IPS-20b (cell line): ENCODE data around the gene MBD4.

Experiments used
- H3K27ac ChIP-seq: one replicate; pipeline ENCODE4 v1.5.1; 2013; ENCODE audit warnings: low read length
- H3K27me3 ChIP-seq: 2 replicates; pipeline ENCODE4 v1.6.1; 2013; ENCODE audit warnings: mild to moderate bottlenecking, low read length, inconsistent platforms; ENCODE audit not compliant: insufficient read depth
- H3K36me3 ChIP-seq: 2 replicates; pipeline ENCODE4 v1.6.1; 2013; ENCODE audit warnings: low read depth, mild to moderate bottlenecking, inconsistent platforms, low read length, moderate library complexity; ENCODE audit not compliant: insufficient read depth
- H3K4me1 ChIP-seq: 2 replicates; pipeline ENCODE4 v1.6.1; 2013; ENCODE audit warnings: mild to moderate bottlenecking, control low read depth, inconsistent platforms, low read length, moderate library complexity; ENCODE audit not compliant: insufficient read depth
- H3K4me3 ChIP-seq: 2 replicates; pipeline ENCODE4 v1.5.1; 2013; ENCODE audit warnings: mild to moderate bottlenecking, low read length, inconsistent platforms
- H3K9ac ChIP-seq: 2 replicates; pipeline ENCODE4 v1.6.1; 2013; ENCODE audit warnings: low read depth, mild to moderate bottlenecking, inconsistent platforms, low read length, moderate library complexity
- H3K9me3 ChIP-seq: 2 replicates; pipeline ENCODE4 v1.6.1; 2013; ENCODE audit warnings: mild to moderate bottlenecking, low read depth, low read length, inconsistent platforms; ENCODE audit not compliant: insufficient read depth

Gene MBD4

DNA sequence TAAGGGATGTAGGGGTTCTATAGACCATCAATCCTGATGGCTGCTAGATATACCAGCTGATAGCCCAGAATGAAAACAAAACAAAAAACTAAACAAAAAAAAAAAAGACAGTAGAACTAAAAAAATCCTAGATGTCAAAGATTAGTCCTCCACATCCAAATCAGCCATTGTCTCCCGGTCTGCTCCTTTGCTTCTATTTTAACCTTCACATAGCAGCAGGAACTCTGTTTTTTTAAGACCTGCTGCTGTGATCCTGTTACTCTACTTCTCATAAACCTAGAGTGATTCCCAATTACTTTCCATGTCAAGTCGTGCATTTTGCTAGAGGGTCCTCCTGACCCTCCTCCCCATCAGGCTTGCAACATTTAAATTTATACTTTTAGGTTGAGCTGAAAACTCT is 2.7 kb upstream of the MBD4 start:
- peak overlapping the region; percentile 15; the same call in 1 of the 2 replicates for H3K9ac ChIP-seq
- no peaks in the 10 kb centered on the region for H3K9me3 ChIP-seq
- H3K36me3 ChIP-seq, result peaks cover 7% of the 10 kb centered on the region
- H3K4me1 ChIP-seq, result peaks cover 34% of the 10 kb centered on the region
- no peaks in the 10 kb centered on the region for H3K27me3 ChIP-seq
- H3K4me3 ChIP-seq, result no peak overlapping the region
- no peak overlapping the region for H3K27ac ChIP-seq

DNA sequence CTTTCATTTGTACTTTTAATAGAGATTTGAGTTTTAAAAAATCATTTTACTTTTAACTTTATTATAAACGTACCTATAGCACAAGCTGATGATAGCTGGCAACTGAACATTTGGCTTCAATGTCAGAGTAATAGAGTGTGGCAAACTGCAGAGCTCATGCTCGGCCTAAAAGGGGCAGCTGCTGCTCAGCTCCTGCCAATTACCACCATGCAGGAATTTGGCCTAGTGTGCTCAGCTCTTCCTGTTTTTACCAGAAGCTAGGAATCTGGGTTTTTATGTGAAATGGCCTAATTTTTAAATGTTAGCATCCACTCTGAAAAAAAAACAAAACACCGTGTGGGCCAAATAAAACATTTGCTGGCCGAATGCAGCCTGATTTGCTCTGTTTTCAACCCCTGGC is 2.0 kb upstream of the MBD4 start:
- Histone ChIP-seq H3K9me3 (no peaks in the 10 kb centered on the region), H3K27me3 (no peaks in the 10 kb centered on the region), H3K36me3 (peaks cover 14% of the 10 kb centered on the region), H3K4me1 (peaks cover 30% of the 10 kb centered on the region), H3K9ac (no peak overlapping the region), H3K27ac (no peak overlapping the region), H3K4me3 (0 out of 2 replicates have a peak overlapping the region, but pooled peaks have one; percentile 97)

DNA sequence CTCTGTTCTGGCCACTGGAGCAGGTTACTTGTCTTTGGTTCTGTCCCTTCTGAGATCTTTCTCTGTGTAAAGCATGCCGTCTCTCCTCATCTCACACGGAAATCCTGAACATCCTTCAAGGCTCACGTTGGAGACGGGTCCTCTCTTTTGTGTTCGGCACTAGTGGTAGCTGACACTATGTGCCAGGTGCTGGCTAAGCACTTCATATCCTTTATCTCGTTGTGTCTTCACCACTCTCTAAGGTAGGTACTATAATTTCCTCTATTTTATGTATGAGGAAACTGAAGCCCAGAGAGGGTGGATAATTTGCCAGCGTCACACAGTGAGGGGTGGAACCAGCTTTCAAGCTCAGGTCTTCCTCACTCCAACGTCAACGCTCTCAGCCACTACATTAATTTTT is 1.5 kb upstream of the MBD4 start:
- peak overlapping the region; percentile 88; the same call in 1 of the 2 replicates for H3K9ac ChIP-seq
- H3K4me1 ChIP-seq, result peaks cover 28% of the 10 kb centered on the region
- H3K4me3 ChIP-seq, result peak overlapping the region; percentile 97
- H3K9me3 ChIP-seq, result no peaks in the 10 kb centered on the region
- H3K27ac ChIP-seq, result no peak overlapping the region
- H3K36me3 ChIP-seq, result peaks cover 19% of the 10 kb centered on the region
- H3K27me3 ChIP-seq, result no peaks in the 10 kb centered on the region

DNA sequence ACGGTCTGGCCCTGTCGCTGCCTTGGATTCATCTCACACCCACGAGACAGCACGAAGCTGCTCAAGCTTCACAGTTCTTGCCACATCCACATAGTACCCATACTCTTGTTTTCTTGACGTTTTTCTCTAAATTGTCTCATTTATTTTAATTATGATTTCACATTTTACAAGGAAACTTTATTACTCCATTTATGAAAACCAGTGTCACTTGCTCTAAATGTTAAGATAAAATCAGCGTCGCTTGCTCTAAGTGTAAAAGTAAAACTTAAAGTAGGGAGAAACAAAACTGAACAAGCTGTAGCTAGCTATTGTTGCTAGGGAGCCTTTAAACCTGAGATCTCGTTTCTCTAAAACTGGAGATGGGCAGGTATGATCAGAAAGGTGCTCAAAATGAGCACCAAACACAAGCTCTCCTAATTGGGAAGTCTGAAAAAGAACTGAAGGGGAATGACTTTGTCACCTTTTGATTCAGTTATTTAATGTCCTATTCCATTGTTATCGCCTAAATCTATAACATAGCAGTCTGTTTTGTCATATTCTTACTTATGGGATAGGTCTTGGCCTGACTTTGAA is 956 bp upstream of the MBD4 start:
- Histone ChIP-seq H3K27ac (peak overlapping the region; percentile 79), H3K9ac (peak overlapping the region; percentile 88; the same call in 1 of the 2 replicates), H3K4me1 (peaks cover 28% of the 10 kb centered on the region)

DNA sequence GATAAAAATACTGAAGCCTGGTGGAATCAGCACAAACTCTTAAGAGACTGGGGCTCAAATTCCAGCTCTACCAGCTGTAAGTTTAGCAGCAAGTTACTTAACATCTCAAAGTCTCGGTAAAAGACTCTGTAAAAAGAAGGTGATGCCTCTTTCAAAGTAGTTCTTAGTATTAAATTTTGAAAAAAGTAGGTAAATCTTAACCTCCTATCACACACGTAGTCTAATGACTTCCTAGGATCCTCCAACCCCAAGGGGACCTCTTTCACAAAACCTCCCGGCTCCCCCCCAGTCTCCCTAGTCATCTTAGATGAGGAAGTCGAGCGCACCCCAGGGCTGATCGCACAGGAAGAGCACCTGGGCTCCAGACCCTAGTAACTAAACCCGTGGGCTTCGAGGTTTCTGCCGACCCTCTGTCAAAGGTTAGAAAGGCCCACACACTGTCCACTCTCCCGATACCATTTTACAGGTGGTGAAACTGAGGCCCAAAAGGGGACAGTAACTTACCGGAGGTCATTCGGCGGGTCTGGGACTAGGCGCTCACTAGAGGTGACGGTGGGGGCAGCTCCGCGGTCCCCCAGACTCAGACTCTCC is 427 bp downstream of the MBD4 start:
- Histone ChIP-seq H3K27ac (peak overlapping the region; percentile 52), H3K4me1 (peaks cover 28% of the 10 kb centered on the region)

More for the DNA sequence above, 956 bp upstream of the MBD4 start:
- Histone ChIP-seq H3K36me3 (peaks cover 24% of the 10 kb centered on the region), H3K4me3 (peak overlapping the region; percentile 97), H3K9me3 (no peaks in the 10 kb centered on the region), H3K27me3 (no peaks in the 10 kb centered on the region)

DNA sequence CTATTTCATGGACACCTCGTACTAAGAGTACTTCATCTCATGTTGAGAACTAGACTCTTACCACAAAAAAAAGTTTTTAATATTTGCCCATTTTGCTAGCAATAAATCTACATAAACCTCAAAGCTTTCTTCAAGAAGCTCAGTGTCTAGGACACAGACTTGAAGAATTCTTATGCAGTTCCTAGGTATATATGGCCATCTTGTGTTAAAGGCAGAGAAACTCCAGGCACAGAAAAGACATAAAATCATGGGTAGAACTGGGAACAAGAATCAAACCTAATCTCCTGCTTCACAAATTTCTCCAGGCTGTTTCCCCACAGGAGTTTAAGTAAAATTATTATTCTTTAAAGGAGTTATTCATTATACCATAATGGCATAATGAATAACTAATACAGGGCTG is 4.4 kb downstream of the MBD4 start:
- H3K4me1 ChIP-seq, result peaks cover 7% of the 10 kb centered on the region
- H3K36me3 ChIP-seq, result peaks cover 73% of the 10 kb centered on the region
- H3K4me3 ChIP-seq, result no peak overlapping the region

More for the DNA sequence above, 427 bp downstream of the MBD4 start:
- Histone ChIP-seq H3K27me3 (no peaks in the 10 kb centered on the region), H3K36me3 (peaks cover 38% of the 10 kb centered on the region), H3K9me3 (no peaks in the 10 kb centered on the region), H3K4me3 (peak overlapping the region; percentile 97), H3K9ac (peak overlapping the region; percentile 93)

DNA sequence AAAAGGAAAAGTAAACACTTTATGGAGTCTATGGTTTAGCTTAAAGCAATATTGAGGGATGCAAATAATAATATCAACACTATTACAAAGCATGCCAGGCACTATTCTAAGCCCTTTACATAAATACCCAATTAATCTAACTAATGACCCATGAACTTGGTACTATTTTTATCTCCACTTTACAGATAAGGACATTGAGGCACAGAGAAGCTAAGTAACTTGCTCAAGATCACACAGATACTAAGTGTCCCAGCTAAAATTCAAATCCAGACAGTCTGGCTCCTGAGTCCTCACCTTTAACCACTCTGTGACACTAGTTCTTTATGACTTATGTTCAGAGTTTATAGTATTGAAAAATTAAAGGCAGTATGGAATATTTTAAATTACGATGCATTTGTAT is 5.6 kb downstream of the MBD4 start:
- Histone ChIP-seq H3K4me1 (peaks cover 17% of the 10 kb centered on the region), H3K27me3 (no peaks in the 10 kb centered on the region), H3K4me3 (no peak overlapping the region), H3K9ac (no peak overlapping the region), H3K36me3 (peaks cover 73% of the 10 kb centered on the region), H3K9me3 (no peaks in the 10 kb centered on the region), H3K27ac (no peak overlapping the region)

More for the DNA sequence above, 4.4 kb downstream of the MBD4 start:
- H3K27me3 ChIP-seq, result no peaks in the 10 kb centered on the region
- no peak overlapping the region for H3K9ac ChIP-seq
- H3K27ac ChIP-seq, result no peak overlapping the region
- no peaks in the 10 kb centered on the region for H3K9me3 ChIP-seq

DNA sequence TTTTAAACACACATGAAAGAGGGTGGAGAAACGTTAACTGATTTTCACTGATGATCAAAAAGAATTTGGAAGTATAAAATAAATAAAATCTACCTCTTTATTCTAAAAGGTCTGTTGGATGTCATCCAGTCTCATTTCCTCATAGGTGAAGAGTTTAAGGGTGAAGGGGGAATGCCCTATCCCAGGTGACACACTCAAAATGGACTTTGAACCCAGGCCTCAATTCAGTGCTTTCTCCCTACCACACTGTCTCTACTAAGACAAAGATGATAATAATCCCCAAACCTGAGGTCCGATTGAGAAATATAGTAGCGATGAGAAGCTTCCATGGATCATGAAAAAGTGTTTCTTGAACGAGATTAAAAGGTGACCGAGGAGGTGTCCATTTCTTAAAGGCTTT is 6.2 kb downstream of the MBD4 start:
- Histone ChIP-seq H3K9me3 (no peaks in the 10 kb centered on the region), H3K27me3 (no peaks in the 10 kb centered on the region), H3K36me3 (peaks cover 73% of the 10 kb centered on the region), H3K4me1 (peaks cover 17% of the 10 kb centered on the region), H3K9ac (no peak overlapping the region), H3K4me3 (no peak overlapping the region), H3K27ac (no peak overlapping the region)

DNA sequence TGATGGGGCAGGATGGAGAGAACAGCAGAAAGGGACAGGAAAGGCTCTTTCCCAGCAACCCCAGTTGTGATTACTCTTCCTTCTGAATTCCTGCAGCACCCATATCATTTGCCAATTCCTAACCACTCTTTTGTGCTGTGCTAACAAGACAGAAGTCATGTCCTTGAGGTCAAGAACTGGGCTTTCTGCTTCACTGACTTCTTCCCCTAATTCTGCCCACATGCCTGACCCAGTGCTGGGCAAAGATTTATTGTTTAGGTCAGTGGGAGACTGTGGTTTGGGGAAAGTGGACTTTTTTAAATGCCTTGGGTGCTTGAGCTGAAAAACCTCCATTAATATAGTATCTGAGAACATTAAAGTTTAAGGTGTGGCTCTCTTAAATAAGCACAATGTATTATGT is 7.1 kb downstream of the MBD4 start:
- peaks cover 68% of the 10 kb centered on the region for H3K36me3 ChIP-seq
- no peaks in the 10 kb centered on the region for H3K9me3 ChIP-seq
- no peak overlapping the region for H3K27ac ChIP-seq
- H3K27me3 ChIP-seq, result peaks cover 7% of the 10 kb centered on the region
- H3K4me1 ChIP-seq, result peaks cover 15% of the 10 kb centered on the region
- no peak overlapping the region for H3K4me3 ChIP-seq
- no peak overlapping the region for H3K9ac ChIP-seq

DNA sequence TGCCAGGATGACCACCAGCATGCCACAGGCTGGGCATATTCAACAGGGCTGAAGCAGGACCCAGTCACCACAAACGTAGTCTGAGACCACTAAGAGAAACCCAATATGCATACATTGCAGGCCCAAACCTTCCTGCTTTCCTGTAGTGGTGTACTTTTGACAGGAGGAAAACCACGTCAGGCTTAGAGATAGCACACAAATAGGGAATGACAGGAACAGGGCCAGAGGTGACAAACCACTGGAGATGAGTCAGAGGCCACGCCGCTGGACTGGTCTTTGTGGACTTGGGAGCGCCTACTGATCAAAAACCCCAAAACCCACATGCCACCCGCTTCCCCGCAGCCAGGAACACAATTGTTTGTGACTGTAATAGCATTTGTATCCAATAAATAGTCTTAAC is 7.7 kb downstream of the MBD4 start:
- Histone ChIP-seq H3K4me3 (no peak overlapping the region), H3K9me3 (no peaks in the 10 kb centered on the region), H3K36me3 (peaks cover 61% of the 10 kb centered on the region), H3K27ac (no peak overlapping the region), H3K4me1 (peaks cover 15% of the 10 kb centered on the region; the same call in 1 of the 2 replicates), H3K27me3 (peaks cover 13% of the 10 kb centered on the region), H3K9ac (no peak overlapping the region)

DNA sequence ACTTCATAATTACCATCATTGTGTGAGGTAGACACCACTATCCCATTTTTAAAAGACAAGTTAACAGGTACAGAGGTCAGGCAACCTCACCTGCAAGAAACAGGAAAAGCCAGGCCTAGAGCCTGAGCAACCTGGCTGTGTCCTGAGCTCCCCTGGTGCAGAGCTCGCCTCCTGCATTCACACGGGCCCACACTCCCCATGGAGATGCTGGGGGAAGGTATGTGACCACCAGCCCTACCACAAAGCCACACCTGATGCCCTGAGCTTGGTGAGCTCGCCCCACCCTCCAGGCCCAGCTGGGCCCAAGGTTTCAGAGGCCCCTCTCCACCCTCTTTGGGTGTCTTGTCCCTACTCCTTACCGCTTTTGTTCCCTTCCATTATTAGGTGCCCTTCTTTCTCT is 10.1 kb downstream of the MBD4 start:
- H3K9me3 ChIP-seq, result no peaks in the 10 kb centered on the region
- H3K4me1 ChIP-seq, result peaks cover 22% of the 10 kb centered on the region; the same call in 1 of the 2 replicates
- H3K4me3 ChIP-seq, result no peak overlapping the region
- H3K9ac ChIP-seq, result peak overlapping the region; percentile 76; the same call in 1 of the 2 replicates
- peak overlapping the region; percentile 10 for H3K27ac ChIP-seq
- H3K36me3 ChIP-seq, result peaks cover 37% of the 10 kb centered on the region
- peaks cover 14% of the 10 kb centered on the region for H3K27me3 ChIP-seq

DNA sequence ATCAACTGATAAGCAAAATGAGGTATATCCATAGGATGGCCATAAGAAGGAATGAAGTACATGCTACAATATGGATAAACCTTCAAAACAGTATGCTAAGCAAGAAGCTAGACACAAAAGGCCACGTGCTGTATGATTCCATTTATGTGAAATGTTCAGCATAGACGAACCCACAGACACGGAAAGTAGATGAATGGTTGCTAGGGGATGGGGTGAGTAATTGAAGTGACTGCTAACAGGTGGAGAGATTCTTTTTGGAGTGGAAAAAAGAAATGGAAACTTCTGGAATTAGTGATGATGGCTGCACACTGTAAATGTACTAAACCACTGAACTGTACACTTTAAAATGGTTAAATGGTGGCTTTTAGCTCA is 10.7 kb downstream of the MBD4 start:
- peak overlapping the region; percentile 73 for H3K27ac ChIP-seq

More for the DNA sequence above, 10.7 kb downstream of the MBD4 start:
- Histone ChIP-seq H3K4me3 (peak overlapping the region; percentile 78; the same call in 1 of the 2 replicates), H3K36me3 (peaks cover 32% of the 10 kb centered on the region), H3K27me3 (peaks cover 14% of the 10 kb centered on the region), H3K9me3 (no peaks in the 10 kb centered on the region), H3K4me1 (peaks cover 28% of the 10 kb centered on the region; the same call in 1 of the 2 replicates), H3K9ac (peak overlapping the region; percentile 76; the same call in 1 of the 2 replicates)
